K562 (cell line): Measurements from ENCODE around the gene ZDHHC22. TPM values are rescaled to one million over a fixed set of nuclear protein-coding genes. Genes with fewer than 3 reads are reported as not detected.

ENCODE experiments used
- ATAC-seq: fragments of 200-7000 bp; cut with Tn5 transposase; 3 replicates; pipeline ENCODE4 v1.9.1; 2020; ENCODE audit warnings: moderate library complexity
- BruUV-seq: library from RNA; stranded (reverse); fragments of 400-500 nt; replicated peaks from 2 replicates; lab custom pipeline; 2021; lab: Mats Ljungman, UMichigan
- CTCF ChIA-PET: fragments of 300-600 bp; formaldehyde crosslinking; extraction: SDS; loops from one replicate; lab custom pipeline; 2021; ENCODE audit warnings: low intra/inter-chr PET ratio; lab: Yijun Ruan, JAX
- POLR2A ChIA-PET: fragments of 300-600, 350-650 bp; sonication (Branson Sonifier 250); formaldehyde crosslinking; extraction: SDS; loops from one replicate; lab custom pipeline; 2021; ENCODE audit warnings: antibody characterized with exemption, inconsistent platforms; lab: Yijun Ruan, JAX
- DNase-seq, 4 experiments: peaks; one replicate each; pipeline versions ENCODE4 v3.0.0 to v3.0.0-alpha.2; 2011 to 2018; ENCODE audit warnings: low spot score in 3 of 4, mixed read lengths in 3 of 4; ENCODE audit errors: extremely low read depth in 1 of 4
- FAIRE-seq: peaks from 2 replicates; lab custom pipeline; 2011; peaks lifted over from hg19 to GRCh38; lab: Jason Lieb, UNC
- H2AFZ ChIP-seq: 2 replicates; pipeline ENCODE4 v1.6.0; 2011; ENCODE audit warnings: low read depth, low read length, control low read depth, inconsistent platforms
- H3K27ac ChIP-seq: fragments of 200-600 bp; 3 replicates; pipeline ENCODE4 v1.8.0; 2011; ENCODE audit warnings: low read depth, mild to moderate bottlenecking, control low read depth, inconsistent platforms, low read length, moderate library complexity, mixed read lengths; ENCODE audit errors: extremely low read depth
- H3K27me3 ChIP-seq, 2 experiments: fragments of 300-600 bp in 1 of 2; 2 replicates in 1 of 2; 3 replicates in 1 of 2; pipeline versions ENCODE4 v1.6.0 to v1.8.0; 2011; ENCODE audit warnings: inconsistent platforms in 2 of 2, low read length in 2 of 2, mild to moderate bottlenecking in 1 of 2, mixed read lengths in 1 of 2, moderate library complexity in 1 of 2; ENCODE audit not compliant: control insufficient read depth in 2 of 2, insufficient read depth in 2 of 2
- H3K36me3 ChIP-seq: fragments of 300-600 bp; 3 replicates; pipeline ENCODE4 v1.8.0; 2011; ENCODE audit warnings: mild to moderate bottlenecking, low read length, inconsistent platforms; ENCODE audit not compliant: control insufficient read depth, insufficient read depth
- H3K4me1 ChIP-seq, 2 experiments: fragments of 200-600 bp in 1 of 2; replicated peaks in 1 of 2; 2 replicates in 1 of 2; 3 replicates in 1 of 2; pipeline versions ENCODE4 v1.5.1 to v1.8.0; 2011; ENCODE audit warnings: inconsistent platforms in 2 of 2, low read length in 2 of 2, mild to moderate bottlenecking in 1 of 2, mixed read lengths in 1 of 2, moderate library complexity in 1 of 2; ENCODE audit not compliant: control insufficient read depth in 2 of 2, insufficient read depth in 2 of 2
- H3K4me2 ChIP-seq: 2 replicates; pipeline ENCODE4 v1.6.1; 2011; ENCODE audit warnings: low read length, control low read depth, inconsistent platforms, mixed read lengths; ENCODE audit not compliant: insufficient read depth
- H3K4me3 ChIP-seq: fragments of 200-600 bp; sonication (generic), shearing (Covaris generic); 2 replicates; pipeline ENCODE4 v1.5.1; 2016; ENCODE audit warnings: control low read depth, inconsistent platforms
- H3K79me2 ChIP-seq: fragments of 200-600 bp; 3 replicates; pipeline ENCODE4 v1.8.0; 2011; ENCODE audit warnings: low read length, inconsistent platforms; ENCODE audit not compliant: control insufficient read depth, insufficient read depth
- H3K9ac ChIP-seq, 2 experiments: 2 replicates each; pipeline versions ENCODE4 v1.6.0 to v1.6.1; 2011; ENCODE audit warnings: low read depth in 2 of 2, low read length in 2 of 2, control low read depth in 1 of 2, inconsistent platforms in 1 of 2, mild to moderate bottlenecking in 1 of 2, mixed read lengths in 1 of 2; ENCODE audit not compliant: insufficient read depth in 1 of 2
- H3K9me1 ChIP-seq: one replicate; pipeline ENCODE4 v1.6.0; 2011; ENCODE audit warnings: inconsistent platforms, mild to moderate bottlenecking, low read length, moderate library complexity; ENCODE audit not compliant: control insufficient read depth, insufficient read depth
- H3K9me3 ChIP-seq: replicated peaks from 2 replicates; pipeline ENCODE4 v1.5.1; 2011; ENCODE audit warnings: low read depth, low read length, inconsistent platforms; ENCODE audit not compliant: control insufficient read depth, insufficient read depth
- H4K20me1 ChIP-seq: replicated peaks from 2 replicates; pipeline ENCODE4 v1.6.1; 2011; ENCODE audit warnings: low read length, inconsistent platforms, mixed read lengths; ENCODE audit not compliant: control insufficient read depth, insufficient read depth
- FOXO4 ChIP-seq: fragments of 450-650 bp; formaldehyde crosslinking; IDR thresholded peaks from 2 replicates; pipeline ENCODE4 v1.4.0; 2020; ENCODE audit warnings: mild to moderate bottlenecking, moderate library complexity
- RBM14 ChIP-seq: fragments of 200-400 bp; formaldehyde crosslinking; IDR thresholded peaks from 2 replicates; pipeline ENCODE4 v1.6.1; 2018; ENCODE audit warnings: low read depth, mild to moderate bottlenecking, low read length, moderate library complexity, borderline replicate concordance; ENCODE audit not compliant: insufficient read depth
- WGBS: fragments of 100-300 bp; shearing (Covaris generic); methylation state at CpG from one replicate; pipeline ENCODE4 v1.1.6; 2016; ENCODE audit warnings: low coverage, mixed read lengths; ENCODE audit not compliant: insufficient coverage; ENCODE audit errors: missing lambda C conversion rate; 5-methylcytosine and 5-hydroxymethylcytosine counted together
- in situ Hi-C: fragments of 300-500 bp; cut with MboI; formaldehyde crosslinking; loops from 4 replicates; pipeline ENCODE4 v1.15.0; 2018; ENCODE audit warnings: inconsistent platforms, mixed read lengths
- intact Hi-C: fragments of 100-400 bp; cut with micrococcal nuclease; formaldehyde crosslinking; loops from 2 replicates; pipeline ENCODE4 v1.14.2; 2022
- polyA plus RNA-seq, 8 experiments: library from polyadenylated mRNA; depleted of rRNA in 4 of 8; stranded (reverse) in 5 of 8; unstranded in 3 of 8; fragments of >200 nt; fragmentation: Nextera tagmentation in 2 of 8; fragmentation: Illumina TruSeq in 1 of 8; extraction: Ambion mirVana in 2 of 8; extraction: Trizol in 1 of 8; gene quantifications; 2 replicates each; pipeline versions ENCODE4 v1.2.1 to v1.2.3, GENCODE V29; 2011 to 2014; ENCODE audit warnings: inconsistent platforms in 1 of 8, missing spikeins in 1 of 8
- total RNA-seq, 7 experiments: library from RNA; depleted of rRNA in 6 of 7; stranded (reverse); fragments of >200 nt in 6 of 7; fragmentation: Illumina TruSeq in 2 of 7; extraction: Trizol in 2 of 7; gene quantifications; 2 replicates each; pipeline versions ENCODE4 v1.2.1 to v1.2.3, GENCODE V29; 2011 to 2021; ENCODE audit warnings: low replicate concordance in 1 of 7

ZDHHC22 gene
- total and polyA plus RNA-seq, 9 of the 15 experiments (the other 6 are each of a cell fraction or from before 2014, with no cell fraction given) = not detected

- no peak for TF ChIP-seq FOXO4 (CRISPR knock-in tag)
Observed at GRCh38 chr14:77155083-77155482, 13.5 kb upstream of the ZDHHC22 start (continued).

DNA sequence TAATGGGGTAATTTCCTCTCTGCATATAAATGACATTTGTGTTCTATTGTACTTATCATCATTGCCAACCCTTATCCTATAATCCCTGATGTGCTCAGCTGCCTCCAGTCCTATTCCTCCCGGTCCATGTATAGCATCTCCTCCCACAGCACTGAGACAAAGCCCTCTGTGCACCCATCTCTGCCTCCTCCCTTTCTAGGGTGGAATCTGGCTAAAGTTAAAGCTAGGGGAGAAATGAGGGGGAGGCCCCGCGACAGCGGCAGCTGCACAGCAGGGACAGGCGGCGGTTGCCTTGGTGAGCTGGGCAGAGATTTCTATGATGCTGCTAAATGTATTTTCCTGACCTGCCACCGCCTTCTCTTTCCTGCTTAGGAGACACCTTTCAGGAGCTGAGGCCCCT, 12.8 kb upstream of the ZDHHC22 start:
- intact Hi-C loops = loop anchor here (5.0 kb wide), 3 partner anchors 58 to 398 kb away; no protein-coding TSS in a partner anchor
- ChIA-PET POLR2A (no interaction called here), CTCF (no interaction called here)
- Histone ChIP-seq H3K4me1 (peaks cover 2 to 8% of the 10 kb centered on the region in 2 experiments; a peak in 3 of 5 replicates), H3K4me2 (no peak overlapping the region), H3K9ac (no peak overlapping the region), H3K27ac (no peak overlapping the region), H3K4me3 (no peak overlapping the region), H2AFZ (no peak overlapping the region), H3K36me3 (no peaks in the 10 kb centered on the region), H3K9me1 (no peaks in the 10 kb centered on the region), H3K79me2 (no peaks in the 10 kb centered on the region), H3K27me3 (peaks cover 0 to 26% of the 10 kb centered on the region in 2 experiments; a peak in 2 of 5 replicates), H3K9me3 (no peaks in the 10 kb centered on the region), H4K20me1 (no peaks in the 10 kb centered on the region)
- DNase-seq (no peak), ATAC-seq (no peak), FAIRE-seq (no peak)
- 0% methylated on average over 7 of the region's 7 CpGs for WGBS
- TF ChIP-seq RBM14 = no peak
- in situ Hi-C loops = no loop called here
- no TSS peak for BruUV-seq
